Colon (tissue), 2 donors: Measurements from ENCODE around the gene SCUBE1.

Experiments
- FAIRE-seq: peaks from 2 replicates; lab custom pipeline; 2012; peaks lifted over from hg19 to GRCh38; lab: Jason Lieb, UNC
- donor health status: control.
- donor health status: control.

The SCUBE1 gene

GRCh38 chr22:43326331-43327156, 16.6 kb downstream of the SCUBE1 start:
- no peak for FAIRE-seq

DNA sequence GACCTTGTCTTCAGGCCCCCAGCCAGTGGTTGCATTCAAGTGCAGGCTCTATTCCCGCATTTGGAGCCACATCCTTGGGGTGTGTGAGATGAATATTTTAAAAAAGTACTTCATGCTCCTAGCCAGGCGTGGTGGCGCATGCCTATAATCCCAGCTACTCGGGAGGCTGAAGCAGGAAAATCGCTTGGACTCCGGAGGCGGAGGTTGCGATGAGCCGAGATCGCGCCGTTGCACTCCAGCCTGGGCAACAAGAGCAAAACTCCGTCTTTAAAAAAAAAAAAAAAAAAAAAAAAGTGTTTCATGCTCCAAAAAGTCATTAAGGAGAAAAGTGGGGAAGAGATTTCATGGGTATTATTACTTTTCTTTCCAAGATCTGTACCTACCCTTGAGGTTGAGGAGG, 18.0 kb downstream of the SCUBE1 start:
- no peak for FAIRE-seq

DNA sequence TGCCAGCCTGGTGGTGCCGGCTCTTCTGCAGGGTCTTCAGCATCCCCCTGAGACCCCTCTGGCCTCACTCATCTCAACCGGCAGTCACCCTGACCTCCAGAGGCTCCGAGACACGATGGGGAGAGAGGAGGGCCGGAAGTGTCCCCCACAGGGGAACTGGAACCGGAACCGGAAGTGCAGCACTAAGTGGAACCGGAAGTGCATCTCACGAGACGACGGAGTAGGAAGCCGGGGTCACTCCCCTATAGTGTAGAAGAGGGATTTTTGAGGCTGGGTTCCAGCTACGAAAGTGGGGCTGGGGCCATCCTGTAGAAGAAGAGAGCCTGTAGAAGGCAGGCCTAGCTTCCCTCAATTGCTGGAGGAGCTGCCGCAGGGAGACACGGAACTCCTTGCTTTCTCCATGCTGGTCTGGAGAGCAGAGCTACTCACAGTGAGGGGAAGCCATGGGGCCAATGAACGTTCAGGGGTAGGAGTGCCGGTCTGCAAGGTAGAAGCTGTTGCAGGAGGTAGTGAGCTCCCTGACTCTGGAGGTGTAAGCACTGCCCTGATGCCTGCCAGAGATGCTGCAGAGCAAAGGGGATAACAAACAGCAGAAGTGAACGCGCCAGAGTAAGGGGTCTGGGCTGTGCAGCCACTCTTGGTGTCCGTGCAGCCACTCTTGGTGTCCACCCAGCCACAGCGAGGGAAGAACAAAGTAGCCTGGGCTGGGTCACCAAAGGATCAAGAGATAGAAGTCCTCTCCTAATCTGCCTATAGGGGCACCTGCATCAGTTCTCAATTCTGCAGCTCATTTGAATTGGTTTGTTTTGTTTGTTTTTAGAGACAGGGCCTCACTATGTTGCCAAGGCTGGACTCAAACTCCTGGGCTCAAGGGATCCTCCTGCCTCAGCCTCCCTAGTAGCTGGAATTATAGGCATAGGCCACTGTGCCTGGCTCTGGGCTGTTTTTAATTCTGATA, 21.9 kb downstream of the SCUBE1 start:
- FAIRE-seq = no peak

DNA sequence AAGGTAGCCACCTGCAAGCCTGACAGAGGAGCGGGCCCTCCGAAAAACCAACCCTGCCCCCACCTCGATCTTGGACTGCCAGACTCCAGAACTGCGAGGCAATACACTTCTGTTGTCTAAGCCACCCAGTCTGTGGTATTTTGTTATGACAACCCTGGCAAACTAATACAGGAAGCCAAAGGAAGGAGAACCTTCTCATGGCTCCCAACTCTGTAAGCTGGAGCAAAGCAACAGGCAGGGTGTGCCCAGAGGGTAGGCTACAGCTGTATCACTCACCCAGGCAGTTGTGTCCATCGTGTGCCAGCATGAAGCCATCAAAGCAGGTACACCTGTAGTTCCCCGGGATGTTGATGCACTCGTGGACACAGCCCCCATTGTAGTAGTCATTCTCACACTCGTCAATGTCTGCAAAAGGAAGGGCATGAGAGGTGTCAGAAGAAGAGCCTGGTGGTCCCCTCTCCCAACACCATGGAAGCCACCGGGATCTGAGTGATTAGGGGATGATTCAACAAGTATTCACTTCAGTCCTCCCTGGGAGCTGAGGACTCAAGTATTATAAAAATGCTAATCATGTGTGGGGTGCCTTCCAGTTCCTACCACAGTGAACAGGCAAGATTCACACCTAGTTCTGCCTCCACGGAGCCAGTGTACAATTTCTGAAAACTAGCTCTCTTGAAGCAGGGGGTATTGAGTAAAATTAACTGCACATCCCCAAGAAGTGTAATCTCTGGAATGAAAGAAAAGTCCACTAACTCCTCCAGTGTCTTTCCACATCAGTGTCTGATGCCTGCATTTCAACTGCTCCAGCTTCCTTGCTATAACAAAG, 23.3 kb downstream of the SCUBE1 start:
- no peak for FAIRE-seq

DNA sequence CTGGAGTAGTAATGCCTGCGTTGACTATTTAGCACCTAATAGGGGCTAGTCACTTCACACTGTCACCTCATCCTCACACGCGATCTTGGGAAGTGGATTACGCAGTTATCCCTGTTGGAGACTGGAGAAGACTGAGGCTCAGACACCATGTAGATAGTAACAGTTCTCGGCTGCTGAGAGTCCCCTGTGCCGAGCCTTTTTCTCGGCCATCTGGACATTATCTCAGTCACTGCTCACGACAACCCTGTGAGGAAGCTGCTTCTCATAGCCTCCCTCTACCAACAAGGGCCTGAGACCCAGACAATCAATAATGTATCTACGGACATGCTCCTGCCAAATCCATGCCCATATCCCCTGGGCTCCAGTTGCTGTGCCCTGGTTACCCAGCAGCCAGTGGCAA, 25.9 kb downstream of the SCUBE1 start:
- FAIRE-seq = no peak

DNA sequence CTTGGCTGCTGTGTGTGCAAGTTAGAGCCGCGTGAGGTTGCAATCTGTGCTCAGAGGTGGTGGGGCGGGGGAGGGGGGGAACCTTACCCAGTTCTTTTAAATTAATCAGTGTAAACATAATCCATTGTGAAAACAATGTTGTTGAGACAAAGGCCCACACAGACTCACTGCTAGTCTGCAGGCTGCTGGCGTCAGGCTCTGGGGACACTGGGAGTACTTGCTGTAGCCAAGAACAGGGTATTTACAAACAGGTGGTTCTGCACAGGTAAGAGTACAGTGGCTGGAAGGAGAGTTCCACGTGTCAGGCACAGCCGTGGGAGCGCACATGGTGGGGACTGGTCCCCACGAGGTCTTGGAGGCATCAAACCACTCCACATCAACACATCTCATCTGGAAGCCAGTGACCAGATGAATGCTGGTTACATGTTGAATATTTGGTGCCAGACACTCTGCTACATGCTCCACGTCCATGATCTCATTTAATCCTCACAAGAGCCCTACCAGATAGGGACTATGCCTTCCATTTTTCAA, 27.4 kb downstream of the SCUBE1 start:
- no peak for FAIRE-seq

- no peak for FAIRE-seq
Measured at GRCh38 chr22:43314611-43315010, 28.6 kb downstream of the SCUBE1 start.

GRCh38 chr22:43313890-43314474, 29.2 kb downstream of the SCUBE1 start:
- FAIRE-seq = no peak

- FAIRE-seq = no peak
Measured at GRCh38 chr22:43313244-43313889, 29.8 kb downstream of the SCUBE1 start.

- FAIRE-seq = no peak
Measured at GRCh38 chr22:43312608-43313007, 30.6 kb downstream of the SCUBE1 start.

GRCh38 chr22:43310798-43311197, 32.4 kb downstream of the SCUBE1 start:
- no peak for FAIRE-seq

DNA sequence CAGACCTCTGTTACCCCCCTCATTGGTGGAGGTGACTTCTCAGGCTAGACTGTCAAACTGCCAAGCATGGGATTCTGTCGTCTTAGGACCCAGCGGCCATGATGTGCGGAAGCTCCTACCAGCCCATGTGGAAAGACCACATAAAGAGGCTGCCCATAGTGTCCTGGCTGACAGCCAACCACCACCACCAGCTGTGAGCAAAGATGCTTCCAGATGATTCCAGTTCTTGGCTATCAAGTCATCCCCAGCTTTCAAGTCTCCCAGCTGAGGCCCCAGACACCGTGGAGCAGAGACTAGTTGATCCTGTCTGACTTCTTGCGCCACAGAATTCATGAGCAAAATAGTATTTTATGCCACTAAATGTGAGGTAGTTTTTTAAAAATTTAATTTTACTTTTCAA, 32.9 kb downstream of the SCUBE1 start:
- FAIRE-seq = no peak

GRCh38 chr22:43308836-43309235, 34.3 kb downstream of the SCUBE1 start:
- FAIRE-seq = no peak

DNA sequence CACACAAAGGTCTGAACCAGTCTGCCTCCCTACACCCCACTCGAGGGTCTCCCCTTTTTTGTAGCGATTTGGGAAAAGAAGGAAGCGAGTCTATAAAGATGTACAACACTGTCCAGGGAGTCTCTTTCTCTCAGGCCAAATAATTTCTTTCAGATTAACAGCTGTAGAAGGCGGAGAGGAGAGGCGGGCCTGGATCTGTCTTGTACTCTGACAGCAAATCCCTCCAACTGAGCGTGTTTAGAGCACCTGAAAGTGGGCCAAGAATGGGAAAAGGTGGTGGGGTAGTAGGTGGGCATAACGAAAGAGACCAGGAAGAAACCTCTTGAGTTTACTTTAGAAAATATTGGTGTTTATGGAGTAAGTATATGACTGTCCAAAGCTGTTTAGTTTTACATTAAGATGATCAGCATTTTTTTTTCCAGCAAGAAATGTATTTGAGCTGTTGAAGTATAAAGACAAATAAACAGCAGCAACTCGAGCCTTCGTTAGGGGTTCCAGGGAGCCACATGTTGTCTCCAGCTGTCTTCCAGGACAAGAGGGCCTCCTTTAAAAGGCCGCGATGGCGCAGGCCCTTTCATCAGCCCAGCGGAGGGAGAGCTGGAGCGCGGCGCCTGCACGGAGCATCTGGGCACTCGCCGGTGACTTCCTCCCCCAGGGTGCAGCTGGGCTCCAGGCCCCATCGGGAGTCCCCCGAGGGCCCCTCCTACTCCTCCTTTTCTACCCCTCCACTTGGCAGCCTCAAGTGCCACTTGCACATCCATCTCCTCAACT, 34.9 kb downstream of the SCUBE1 start:
- FAIRE-seq = no peak

DNA sequence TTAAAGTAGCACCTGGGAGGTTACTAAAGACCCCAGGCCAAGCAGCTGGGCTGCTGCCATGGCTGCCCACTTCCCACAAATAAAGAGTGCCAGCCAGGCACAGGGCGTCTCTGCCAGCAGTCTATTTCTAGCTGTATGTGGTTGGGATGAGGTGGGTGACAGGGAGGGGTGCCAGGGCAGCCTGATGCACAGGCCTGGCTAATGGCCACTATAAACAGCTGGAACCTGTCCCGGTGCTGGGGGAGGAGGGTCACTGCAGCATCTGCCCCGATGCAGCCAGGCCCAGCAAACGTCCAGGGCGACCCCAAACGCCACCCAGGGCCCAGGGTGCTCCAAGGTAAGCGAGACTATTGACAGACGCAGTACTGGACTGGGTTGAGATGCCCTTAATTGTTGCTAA, 37.4 kb downstream of the SCUBE1 start:
- no peak for FAIRE-seq

GRCh38 chr22:43304831-43305590, 38.2 kb downstream of the SCUBE1 start:
- no peak for FAIRE-seq

DNA sequence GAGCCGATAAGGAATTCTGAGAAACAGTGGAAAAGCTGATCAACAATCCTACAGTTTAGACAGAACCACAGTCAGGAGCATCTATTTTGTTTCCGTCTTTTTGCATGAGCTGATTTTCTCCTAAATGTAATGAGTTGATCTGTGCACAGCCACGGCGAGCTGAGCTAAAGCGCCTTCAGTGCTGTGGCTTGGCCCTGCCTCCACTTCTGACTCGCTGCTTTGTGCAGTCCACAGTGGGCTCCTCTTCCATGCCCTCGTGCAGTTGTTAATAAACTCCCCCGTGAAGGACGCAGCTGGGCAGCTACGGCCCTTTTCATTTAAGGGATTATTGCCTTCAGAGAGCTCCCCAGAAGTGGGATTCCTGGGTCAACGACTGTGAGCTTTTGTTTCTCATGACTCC, 39.4 kb downstream of the SCUBE1 start:
- no peak for FAIRE-seq

DNA sequence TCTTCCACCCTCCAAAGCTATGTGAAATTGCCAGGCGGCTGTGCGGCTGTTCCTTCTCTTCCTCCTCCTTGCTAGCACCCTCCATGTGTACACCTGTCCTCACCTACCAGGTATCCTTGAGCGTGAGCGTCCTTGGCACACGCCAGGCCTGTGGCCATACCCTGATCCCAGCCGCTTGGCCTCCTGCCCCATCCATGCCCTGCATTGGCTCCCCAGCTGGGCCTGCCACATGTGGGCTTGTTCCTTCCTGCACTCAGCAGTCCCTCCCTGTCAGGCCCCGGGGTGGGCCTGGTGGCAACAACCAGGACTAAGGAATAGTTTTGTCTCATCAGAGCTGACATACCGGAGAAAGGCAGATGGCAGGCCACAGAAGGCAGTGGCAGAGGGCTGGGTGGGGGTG, 40.0 kb downstream of the SCUBE1 start:
- no peak for FAIRE-seq

DNA sequence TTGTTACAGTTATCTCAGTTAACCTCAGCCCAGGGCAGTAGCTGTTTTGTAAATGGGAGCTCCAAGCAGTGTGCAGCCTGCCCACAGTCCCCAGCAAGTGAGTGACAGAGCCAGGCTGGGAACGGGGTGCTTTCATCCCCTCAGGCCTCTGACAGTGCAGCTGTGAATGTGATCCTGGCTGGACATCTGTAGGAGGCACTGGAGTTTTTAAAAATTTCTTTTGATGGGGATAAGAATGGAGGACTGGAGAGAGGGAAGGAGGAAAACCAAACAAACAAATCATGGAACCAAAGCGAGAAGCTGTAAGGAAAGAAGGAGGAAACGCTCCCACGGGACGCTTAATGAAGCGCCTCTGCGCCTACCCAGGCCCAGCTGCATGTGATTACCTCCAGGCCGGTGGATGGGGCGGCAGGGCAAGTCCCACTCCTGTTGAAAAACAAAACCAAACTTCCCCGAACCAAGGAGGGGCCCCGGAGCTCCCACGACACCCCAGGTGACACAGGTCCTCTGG, 40.6 kb downstream of the SCUBE1 start:
- no peak for FAIRE-seq
